Trophoblast cell (in vitro differentiated cells and primary cell): Measurements from ENCODE around the gene ITGA6.

ENCODE experiments used
- DNase-seq, 2 donors: peaks; one replicate each; pipeline ENCODE4 v3.0.0-alpha.2; 2016
- H2AFZ ChIP-seq: 2 replicates; pipeline ENCODE4 v1.6.1; 2013; ENCODE audit warnings: low read length, moderate library complexity, mild to moderate bottlenecking; ENCODE audit not compliant: insufficient read depth, poor library complexity
- H2AK5ac ChIP-seq: 2 replicates; pipeline ENCODE4 v1.6.1; 2013; ENCODE audit warnings: mild to moderate bottlenecking, low read length
- H2BK120ac ChIP-seq: 2 replicates; pipeline ENCODE4 v1.6.1; 2013; ENCODE audit warnings: low read length, mild to moderate bottlenecking, moderate library complexity; ENCODE audit not compliant: insufficient read depth, poor library complexity
- H2BK12ac ChIP-seq: 2 replicates; pipeline ENCODE4 v1.6.1; 2013; ENCODE audit warnings: mild to moderate bottlenecking, low read length, moderate library complexity
- H2BK5ac ChIP-seq: 2 replicates; pipeline ENCODE4 v1.6.1; 2013; ENCODE audit warnings: low read length, low read depth, moderate library complexity, mild to moderate bottlenecking; ENCODE audit not compliant: poor library complexity
- H3K14ac ChIP-seq: 2 replicates; pipeline ENCODE4 v1.6.1; 2013; ENCODE audit warnings: mild to moderate bottlenecking, low read length
- H3K18ac ChIP-seq: 2 replicates; pipeline ENCODE4 v1.6.1; 2013; ENCODE audit warnings: mild to moderate bottlenecking, low read length
- H3K23ac ChIP-seq: 2 replicates; pipeline ENCODE4 v1.6.1; 2013; ENCODE audit warnings: low read length
- H3K27ac ChIP-seq: 2 replicates; pipeline ENCODE4 v1.5.1; 2013; ENCODE audit warnings: low read depth, mild to moderate bottlenecking, inconsistent platforms, low read length, moderate library complexity
- H3K27me3 ChIP-seq: 2 replicates; pipeline ENCODE4 v1.6.1; 2013; ENCODE audit warnings: inconsistent platforms, mild to moderate bottlenecking, low read length, moderate library complexity; ENCODE audit not compliant: insufficient read depth
- H3K36me3 ChIP-seq, 2 experiments: 1 replicate in 1 of 2; 2 replicates in 1 of 2; pipeline ENCODE4 v1.6.1; 2013; ENCODE audit warnings: low read length in 2 of 2, mild to moderate bottlenecking in 2 of 2, moderate library complexity in 1 of 2; ENCODE audit not compliant: insufficient read depth in 2 of 2, control insufficient read depth in 1 of 2
- H3K4ac ChIP-seq: 2 replicates; pipeline ENCODE4 v1.6.1; 2013; ENCODE audit warnings: low read depth, mild to moderate bottlenecking, low read length, moderate library complexity
- H3K4me1 ChIP-seq, 2 experiments: 1 replicate in 1 of 2; 2 replicates in 1 of 2; pipeline ENCODE4 v1.6.1; 2013; ENCODE audit warnings: low read length in 2 of 2, mild to moderate bottlenecking in 2 of 2, moderate library complexity in 1 of 2; ENCODE audit not compliant: insufficient read depth in 2 of 2, control insufficient read depth in 1 of 2
- H3K4me2 ChIP-seq: 2 replicates; pipeline ENCODE4 v1.6.1; 2013; ENCODE audit warnings: inconsistent platforms, mild to moderate bottlenecking, low read length, moderate library complexity
- H3K4me3 ChIP-seq: 2 replicates; pipeline ENCODE4 v1.5.1; 2013; ENCODE audit warnings: mild to moderate bottlenecking, low read depth, low read length, inconsistent platforms
- H3K79me1 ChIP-seq: one replicate; pipeline ENCODE4 v1.6.1; 2013; ENCODE audit warnings: low read length
- H3K79me2 ChIP-seq: 2 replicates; pipeline ENCODE4 v1.6.1; 2013; ENCODE audit warnings: low read length, mild to moderate bottlenecking; ENCODE audit not compliant: control insufficient read depth, insufficient read depth, poor library complexity
- H3K9ac ChIP-seq: 2 replicates; pipeline ENCODE4 v1.6.1; 2013; ENCODE audit warnings: mild to moderate bottlenecking, low read length
- H3K9me3 ChIP-seq: 2 replicates; pipeline ENCODE4 v1.6.1; 2013; ENCODE audit warnings: low read depth, mild to moderate bottlenecking, control low read depth, inconsistent platforms, low read length; ENCODE audit not compliant: insufficient read depth
- H4K12ac ChIP-seq: 2 replicates; pipeline ENCODE4 v1.6.1; 2013; ENCODE audit warnings: low read depth, mild to moderate bottlenecking, low read length, moderate library complexity
- H4K8ac ChIP-seq: 2 replicates; pipeline ENCODE4 v1.6.1; 2013; ENCODE audit warnings: low read depth, mild to moderate bottlenecking, low read length, moderate library complexity
- H4K91ac ChIP-seq: one replicate; pipeline ENCODE4 v1.6.1; 2013; ENCODE audit warnings: low read depth, mild to moderate bottlenecking, low read length, moderate library complexity
- WGBS: extraction: QIAGEN DNeasy Blood & Tissue Kit; methylation state at CpG from one replicate; pipeline ENCODE4 v1.1.7; 2013; ENCODE audit warnings: missing lambda C conversion rate; ENCODE audit not compliant: insufficient read length, insufficient coverage; ENCODE audit errors: extremely low coverage; 5-methylcytosine and 5-hydroxymethylcytosine counted together

ITGA6 gene

GRCh38 chr2:172430027-172430426 lies 2.6 kb downstream of the ITGA6 start:
- Histone ChIP-seq H2AK5ac (no peak overlapping the region), H3K79me1 (peaks cover 3% of the 10 kb centered on the region), H3K4me3 (no peak overlapping the region), H3K23ac (no peak overlapping the region), H3K27me3 (no peaks in the 10 kb centered on the region), H2AFZ (no peak overlapping the region), H2BK12ac (no peak overlapping the region), H3K14ac (no peak overlapping the region), H3K18ac (no peak overlapping the region), H2BK5ac (no peak overlapping the region), H3K79me2 (peaks cover 3% of the 10 kb centered on the region), H4K91ac (no peak overlapping the region), H3K36me3 (no peaks in the 10 kb centered on the region), H4K12ac (no peak overlapping the region), H4K8ac (no peak overlapping the region), H2BK120ac (no peak overlapping the region), H3K4me1 (peaks cover 2 to 9% of the 10 kb centered on the region in 2 experiments), H3K9ac (no peak overlapping the region), H3K9me3 (no peaks in the 10 kb centered on the region), H3K27ac (no peak overlapping the region), H3K4ac (no peak overlapping the region), H3K4me2 (no peak overlapping the region)
- no CpG with 5 or more reads among the region's 1 CpG for WGBS
- DNase-seq, result no peak

- H3K79me2 ChIP-seq, result peaks cover 3% of the 10 kb centered on the region
- H3K9me3 ChIP-seq, result no peaks in the 10 kb centered on the region
- H4K12ac ChIP-seq, result no peak overlapping the region
- H3K14ac ChIP-seq, result no peak overlapping the region
- H3K27me3 ChIP-seq, result no peaks in the 10 kb centered on the region
- H3K36me3 ChIP-seq, result no peaks in the 10 kb centered on the region
- H3K4me2 ChIP-seq, result no peak overlapping the region
- peak; percentile 69 to 84 for DNase-seq
- no peak overlapping the region for H3K27ac ChIP-seq
- H2AFZ ChIP-seq, result no peak overlapping the region
- no peak overlapping the region for H4K91ac ChIP-seq
- H3K18ac ChIP-seq, result no peak overlapping the region
- WGBS, result no CpG with 5 or more reads among the region's 3 CpGs
- no peak overlapping the region for H4K8ac ChIP-seq
- no peak overlapping the region for H3K9ac ChIP-seq
- no peak overlapping the region for H2BK120ac ChIP-seq
- no peak overlapping the region for H2BK5ac ChIP-seq
- no peak overlapping the region for H2BK12ac ChIP-seq
- H3K4me3 ChIP-seq, result no peak overlapping the region
- H3K23ac ChIP-seq, result no peak overlapping the region
- no peak overlapping the region for H3K4ac ChIP-seq
- H2AK5ac ChIP-seq, result no peak overlapping the region
- peaks cover 2 to 9% of the 10 kb centered on the region in 2 experiments for H3K4me1 ChIP-seq
- H3K79me1 ChIP-seq, result peaks cover 3% of the 10 kb centered on the region
Observed at GRCh38 chr2:172430678-172431077, 3.3 kb downstream of the ITGA6 start.

DNA sequence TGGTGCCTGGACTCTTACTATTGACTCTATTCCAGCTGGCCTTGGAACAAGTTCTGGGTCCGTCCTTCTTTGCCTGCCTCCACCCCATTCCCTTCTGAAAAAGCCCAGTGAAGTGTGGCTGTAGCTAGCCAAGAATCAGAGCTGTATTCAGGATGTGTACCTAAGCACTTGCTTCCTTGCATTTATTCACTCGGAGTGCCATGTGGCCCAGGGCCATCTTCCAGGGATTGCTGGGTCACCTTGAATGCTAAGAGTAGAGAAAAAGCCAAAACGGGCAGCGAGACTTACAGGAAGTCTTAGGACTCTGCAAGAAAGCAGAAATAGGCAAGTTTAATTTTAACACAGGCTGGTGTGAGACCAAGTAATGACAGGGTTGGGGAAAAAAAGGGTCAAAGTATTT lies 4.1 kb downstream of the ITGA6 start:
- Histone ChIP-seq H3K18ac (no peak overlapping the region), H4K91ac (no peak overlapping the region), H3K4ac (no peak overlapping the region), H3K27me3 (no peaks in the 10 kb centered on the region), H3K79me2 (peaks cover 3% of the 10 kb centered on the region), H2BK12ac (no peak overlapping the region), H3K4me3 (no peak overlapping the region), H3K9ac (no peak overlapping the region), H3K4me1 (peaks cover 2 to 10% of the 10 kb centered on the region in 2 experiments), H4K8ac (no peak overlapping the region), H3K36me3 (no peaks in the 10 kb centered on the region), H3K4me2 (no peak overlapping the region), H2BK5ac (no peak overlapping the region), H4K12ac (no peak overlapping the region), H2AK5ac (no peak overlapping the region), H3K23ac (no peak overlapping the region), H3K79me1 (peaks cover 3% of the 10 kb centered on the region), H2BK120ac (no peak overlapping the region), H3K9me3 (no peaks in the 10 kb centered on the region), H3K27ac (no peak overlapping the region), H2AFZ (no peak overlapping the region), H3K14ac (no peak overlapping the region)
- no CpG with 5 or more reads among the region's 4 CpGs for WGBS
- DNase-seq, result no peak

GRCh38 chr2:172431993-172432392 lies 4.6 kb downstream of the ITGA6 start:
- Histone ChIP-seq H3K27me3 (no peaks in the 10 kb centered on the region), H3K9me3 (no peaks in the 10 kb centered on the region), H4K12ac (no peak overlapping the region), H2AK5ac (no peak overlapping the region), H3K14ac (no peak overlapping the region), H3K18ac (no peak overlapping the region), H3K4me3 (no peak overlapping the region), H2BK5ac (no peak overlapping the region), H3K79me2 (peaks cover 3% of the 10 kb centered on the region), H3K4me1 (peaks cover 2 to 12% of the 10 kb centered on the region in 2 experiments), H4K8ac (no peak overlapping the region), H2BK12ac (no peak overlapping the region), H3K79me1 (peaks cover 3% of the 10 kb centered on the region), H3K4ac (no peak overlapping the region), H3K27ac (no peak overlapping the region), H3K23ac (no peak overlapping the region), H3K36me3 (no peaks in the 10 kb centered on the region), H2AFZ (no peak overlapping the region), H3K4me2 (no peak overlapping the region), H2BK120ac (no peak overlapping the region), H3K9ac (no peak overlapping the region), H4K91ac (no peak overlapping the region)
- no CpG with 5 or more reads among the region's 2 CpGs for WGBS
- DNase-seq, result no peak
